Activated T-cell treated with anti-CD3 and anti-CD28 coated beads for 4 hours (primary cell): ENCODE results near the gene LMOD1.

ENCODE experiments used
- DNase-seq: peaks from one replicate; pipeline ENCODE4 v3.0.0-alpha.2; 2020

LMOD1 gene

GRCh38 chr1:201851949-201852348, 94.4 kb downstream of the LMOD1 start:
- no peak for DNase-seq

- DNase-seq = no peak
Measured at GRCh38 chr1:201850053-201850397, 96.3 kb downstream of the LMOD1 start.

GRCh38 chr1:201849372-201850052, 96.8 kb downstream of the LMOD1 start:
- DNase-seq = no peak

GRCh38 chr1:201848230-201848629, 98.1 kb downstream of the LMOD1 start:
- no peak for DNase-seq

- DNase-seq = no peak
Measured at GRCh38 chr1:201847150-201847549, 99.2 kb downstream of the LMOD1 start.
